ENCODE measurements around the gene ARHGEF28. TPM values are rescaled to one million over a fixed set of nuclear protein-coding genes. Genes with fewer than 3 reads are reported as not detected.

Gene ARHGEF28
- total RNA-seq, 1 experiment from 2014 or later: 6.1 TPM

- intact Hi-C loops (cut with micrococcal nuclease): no loop called here
Observed at GRCh38 chr5:73862796-73863195, 236.8 kb downstream of the ARHGEF28 start.

More at GRCh38 chr5:73862796-73863195, 236.8 kb downstream of the ARHGEF28 start:
- ChIA-PET RAD21 (ENCODE audit: low non-redundant PET in 1 of 2, low total read pairs in 2 of 2, uncharacterized antibody in 2 of 2, unreplicated experiment in 2 of 2) (no interaction called here), POLR2A (no interaction called here), CTCF (no interaction called here)
- H3K9ac ChIP-seq (ENCODE audit: low read length): no peak overlapping the region
- H4K20me1 ChIP-seq (ENCODE audit: insufficient read depth): no peaks in the 10 kb centered on the region
- no peak overlapping the region for H3K4me2 ChIP-seq (ENCODE audit: low read length)
- H2AFZ ChIP-seq (ENCODE audit: low read depth, low read length, poor library complexity, severe bottlenecking): no peak overlapping the region
- H3K9me2 ChIP-seq (ENCODE audit: insufficient read depth): no peaks in the 10 kb centered on the region
- DNase-seq (ENCODE audit: low read depth, low spot score) (no peak), ATAC-seq (no peak)
- no peaks in the 10 kb centered on the region for H3K36me3 ChIP-seq (ENCODE audit: control insufficient read depth in 1 of 2, insufficient read depth in 2 of 2, low read length in 2 of 2)
- H3K79me2 ChIP-seq (ENCODE audit: insufficient read depth, low read length): no peaks in the 10 kb centered on the region
- no TSS peak for BruUV-seq (replicated peaks)
- no peaks in the 10 kb centered on the region for H3K27me3 ChIP-seq (ENCODE audit: insufficient read depth, low read length)
- H3K4me3 ChIP-seq (replicated peaks in 1 of 2; ENCODE audit: low read depth in 1 of 2, low read length in 2 of 2): no peak overlapping the region
- H3K9me3 ChIP-seq (ENCODE audit: control insufficient read depth in 1 of 2, insufficient read depth in 1 of 2, low read depth in 1 of 2, low read length in 2 of 2): no peaks in the 10 kb centered on the region
- TF ChIP-seq EGR1 (IDR thresholded peaks at IDR 0.05; ENCODE audit: low read depth) (no peak), ZNF274 (IDR thresholded peaks at IDR 0.05; ENCODE audit: low read depth, low read length) (no peak), CEBPB (IDR thresholded peaks at IDR 0.05; ENCODE audit: low read depth) (no peak), POLR2AphosphoS5 (IDR thresholded peaks at IDR 0.05; ENCODE audit: low read depth, low read length) (no peak), FOSL1 (IDR thresholded peaks at IDR 0.05; ENCODE audit: low read depth) (no peak), EZH2 (IDR thresholded peaks at IDR 0.05) (no peak), CBX3 (IDR thresholded peaks at IDR 0.05; ENCODE audit: low read depth) (no peak), SRF (IDR thresholded peaks at IDR 0.05; ENCODE audit: low read depth) (no peak), SIN3A (IDR thresholded peaks at IDR 0.05; ENCODE audit: low read depth) (no peak), YY1 (IDR thresholded peaks at IDR 0.05; ENCODE audit: extremely low read depth, insufficient replicate concordance, low read depth, low read length) (no peak), SP1 (IDR thresholded peaks at IDR 0.05; ENCODE audit: low read depth) (no peak), TCF7L2 (IDR thresholded peaks at IDR 0.05; ENCODE audit: borderline replicate concordance, extremely low read depth, insufficient read depth, insufficient read length) (no peak), POLR2A (IDR thresholded peaks at IDR 0.05; ENCODE audit: borderline replicate concordance, extremely low read depth, insufficient read depth, insufficient read length) (no peak), ZFX (IDR thresholded peaks at IDR 0.05) (no peak), CTCF (IDR thresholded peaks at IDR 0.05 in 2 of 3, conservative IDR thresholded peaks at IDR 0.05 in 1 of 3; ENCODE audit: borderline replicate concordance in 1 of 3, insufficient read depth in 1 of 3, low read depth in 2 of 3, low read length in 2 of 3) (no peak), RAD21 (IDR thresholded peaks at IDR 0.05; ENCODE audit: low read depth) (no peak)
- TF ChIP-seq, protein P1, sequence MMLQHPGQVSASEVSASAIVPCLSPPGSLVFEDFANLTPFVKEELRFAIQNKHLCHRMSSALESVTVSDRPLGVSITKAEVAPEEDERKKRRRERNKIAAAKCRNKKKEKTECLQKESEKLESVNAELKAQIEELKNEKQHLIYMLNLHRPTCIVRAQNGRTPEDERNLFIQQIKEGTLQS (IDR thresholded peaks at IDR 0.05): no peak
- TF ChIP-seq, protein P2, sequence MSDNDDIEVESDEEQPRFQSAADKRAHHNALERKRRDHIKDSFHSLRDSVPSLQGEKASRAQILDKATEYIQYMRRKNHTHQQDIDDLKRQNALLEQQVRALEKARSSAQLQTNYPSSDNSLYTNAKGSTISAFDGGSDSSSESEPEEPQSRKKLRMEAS (IDR thresholded peaks at IDR 0.05): no peak
- TF ChIP-seq, protein P3, sequence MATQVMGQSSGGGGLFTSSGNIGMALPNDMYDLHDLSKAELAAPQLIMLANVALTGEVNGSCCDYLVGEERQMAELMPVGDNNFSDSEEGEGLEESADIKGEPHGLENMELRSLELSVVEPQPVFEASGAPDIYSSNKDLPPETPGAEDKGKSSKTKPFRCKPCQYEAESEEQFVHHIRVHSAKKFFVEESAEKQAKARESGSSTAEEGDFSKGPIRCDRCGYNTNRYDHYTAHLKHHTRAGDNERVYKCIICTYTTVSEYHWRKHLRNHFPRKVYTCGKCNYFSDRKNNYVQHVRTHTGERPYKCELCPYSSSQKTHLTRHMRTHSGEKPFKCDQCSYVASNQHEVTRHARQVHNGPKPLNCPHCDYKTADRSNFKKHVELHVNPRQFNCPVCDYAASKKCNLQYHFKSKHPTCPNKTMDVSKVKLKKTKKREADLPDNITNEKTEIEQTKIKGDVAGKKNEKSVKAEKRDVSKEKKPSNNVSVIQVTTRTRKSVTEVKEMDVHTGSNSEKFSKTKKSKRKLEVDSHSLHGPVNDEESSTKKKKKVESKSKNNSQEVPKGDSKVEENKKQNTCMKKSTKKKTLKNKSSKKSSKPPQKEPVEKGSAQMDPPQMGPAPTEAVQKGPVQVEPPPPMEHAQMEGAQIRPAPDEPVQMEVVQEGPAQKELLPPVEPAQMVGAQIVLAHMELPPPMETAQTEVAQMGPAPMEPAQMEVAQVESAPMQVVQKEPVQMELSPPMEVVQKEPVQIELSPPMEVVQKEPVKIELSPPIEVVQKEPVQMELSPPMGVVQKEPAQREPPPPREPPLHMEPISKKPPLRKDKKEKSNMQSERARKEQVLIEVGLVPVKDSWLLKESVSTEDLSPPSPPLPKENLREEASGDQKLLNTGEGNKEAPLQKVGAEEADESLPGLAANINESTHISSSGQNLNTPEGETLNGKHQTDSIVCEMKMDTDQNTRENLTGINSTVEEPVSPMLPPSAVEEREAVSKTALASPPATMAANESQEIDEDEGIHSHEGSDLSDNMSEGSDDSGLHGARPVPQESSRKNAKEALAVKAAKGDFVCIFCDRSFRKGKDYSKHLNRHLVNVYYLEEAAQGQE (IDR thresholded peaks at IDR 0.05; ENCODE audit: low read depth): no peak
- TF ChIP-seq, protein P4, sequence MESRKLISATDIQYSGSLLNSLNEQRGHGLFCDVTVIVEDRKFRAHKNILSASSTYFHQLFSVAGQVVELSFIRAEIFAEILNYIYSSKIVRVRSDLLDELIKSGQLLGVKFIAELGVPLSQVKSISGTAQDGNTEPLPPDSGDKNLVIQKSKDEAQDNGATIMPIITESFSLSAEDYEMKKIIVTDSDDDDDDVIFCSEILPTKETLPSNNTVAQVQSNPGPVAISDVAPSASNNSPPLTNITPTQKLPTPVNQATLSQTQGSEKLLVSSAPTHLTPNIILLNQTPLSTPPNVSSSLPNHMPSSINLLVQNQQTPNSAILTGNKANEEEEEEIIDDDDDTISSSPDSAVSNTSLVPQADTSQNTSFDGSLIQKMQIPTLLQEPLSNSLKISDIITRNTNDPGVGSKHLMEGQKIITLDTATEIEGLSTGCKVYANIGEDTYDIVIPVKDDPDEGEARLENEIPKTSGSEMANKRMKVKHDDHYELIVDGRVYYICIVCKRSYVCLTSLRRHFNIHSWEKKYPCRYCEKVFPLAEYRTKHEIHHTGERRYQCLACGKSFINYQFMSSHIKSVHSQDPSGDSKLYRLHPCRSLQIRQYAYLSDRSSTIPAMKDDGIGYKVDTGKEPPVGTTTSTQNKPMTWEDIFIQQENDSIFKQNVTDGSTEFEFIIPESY (IDR thresholded peaks at IDR 0.05; ENCODE audit: extremely low read depth, insufficient replicate concordance, low read length): no peak
- H3K4me1 ChIP-seq (ENCODE audit: control insufficient read depth in 1 of 2, insufficient read depth in 2 of 2, low read length in 2 of 2): no peaks in the 10 kb centered on the region
- no peak overlapping the region for H3K27ac ChIP-seq (ENCODE audit: low read depth, low read length)
